Muscle of leg (tissue), 11 donors: Measurements from ENCODE around the gene NEUROD2. TPM values are rescaled to one million over a fixed set of nuclear protein-coding genes. Genes with fewer than 3 reads are reported as not detected.
A peak's percentile ranks its signal among the peaks of the same experiment; 100 is the strongest.

Experiments used
- DNase-seq: peaks from one replicate; pipeline ENCODE4 v3.0.0; 2013
- H3K27ac ChIP-seq: one replicate; pipeline ENCODE4 v1.5.1; 2013; ENCODE audit warnings: mild to moderate bottlenecking, low read length, control low read depth
- H3K27me3 ChIP-seq: one replicate; pipeline ENCODE4 v1.6.1; 2013; ENCODE audit warnings: low read length; ENCODE audit not compliant: control insufficient read depth, insufficient read depth
- H3K36me3 ChIP-seq: one replicate; pipeline ENCODE4 v1.6.1; 2013; ENCODE audit warnings: low read length; ENCODE audit not compliant: control insufficient read depth, insufficient read depth
- H3K4me1 ChIP-seq: one replicate; pipeline ENCODE4 v1.6.1; 2013; ENCODE audit warnings: low read length; ENCODE audit not compliant: control insufficient read depth, insufficient read depth
- H3K4me3 ChIP-seq: one replicate; pipeline ENCODE4 v1.5.1; 2013; ENCODE audit warnings: low read length, control low read depth
- H3K9me3 ChIP-seq: replicated peaks from 2 replicates; pipeline ENCODE4 v1.6.1; 2013; ENCODE audit warnings: low read depth, low read length; ENCODE audit not compliant: control insufficient read depth
- WGBS: methylation state at CpG from one replicate; pipeline ENCODE4 v1.1.5; 2013; ENCODE audit warnings: missing lambda C conversion rate; ENCODE audit not compliant: insufficient coverage; 5-methylcytosine and 5-hydroxymethylcytosine counted together
- polyA plus RNA-seq, 8 donors: library from polyadenylated mRNA; unstranded; fragments of 120-200 nt; gene quantifications; one replicate each; pipeline versions ENCODE4 v1.2.1 to v1.2.3, GENCODE V29; 2013; ENCODE audit warnings: inconsistent platforms in 1 of 8, low replicate concordance in 1 of 8; ENCODE audit not compliant: insufficient read length in 8 of 8, insufficient read depth in 1 of 8
- total RNA-seq: library from RNA; stranded (reverse); fragments of 120-200 nt; gene quantifications from one replicate; pipeline ENCODE4 v1.2.4, GENCODE V29; 2013

The NEUROD2 gene
- total and polyA plus RNA-seq, 9 donors = 0.01 to 0.11 (median 0.05) TPM; not detected in 2

DNA sequence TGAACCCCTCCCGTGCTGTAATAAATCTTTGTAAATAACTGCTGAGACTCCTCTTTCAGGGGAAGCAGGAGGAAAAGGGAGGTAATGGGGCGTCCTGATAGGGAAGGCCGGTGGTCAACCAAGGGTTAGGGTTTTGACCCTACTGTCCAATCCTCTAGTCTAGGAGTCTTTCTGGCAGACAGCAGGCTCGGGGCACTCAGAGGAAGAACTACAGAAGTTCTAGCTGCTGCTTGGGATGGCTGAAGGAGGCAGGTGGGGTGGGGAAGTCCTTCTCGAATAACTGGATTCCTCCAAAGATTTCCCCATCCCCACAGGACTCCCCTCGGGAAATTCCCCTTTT, 28.8 kb upstream of the NEUROD2 start:
- H3K9me3 ChIP-seq = no peaks in the 10 kb centered on the region
- DNase-seq = no peak
- peak overlapping the region; percentile 90 for H3K27ac ChIP-seq
- H3K36me3 ChIP-seq = peaks cover 6% of the 10 kb centered on the region
- peaks cover 28% of the 10 kb centered on the region for H3K4me1 ChIP-seq
- H3K4me3 ChIP-seq = peak overlapping the region; percentile 95
- 30% methylated on average over 2 of the region's 6 CpGs for WGBS
- H3K27me3 ChIP-seq = peaks cover 21% of the 10 kb centered on the region

- no peak for DNase-seq
- H3K4me3 ChIP-seq = no peak overlapping the region
- no peak overlapping the region for H3K27ac ChIP-seq
- peaks cover 28% of the 10 kb centered on the region for H3K4me1 ChIP-seq
- WGBS = 83% methylated on average over 3 of the region's 8 CpGs
- H3K36me3 ChIP-seq = peaks cover 6% of the 10 kb centered on the region
- H3K27me3 ChIP-seq = peaks cover 29% of the 10 kb centered on the region
- H3K9me3 ChIP-seq = no peaks in the 10 kb centered on the region
Observed at GRCh38 chr17:39635614-39636176, 28.0 kb upstream of the NEUROD2 start.

DNA sequence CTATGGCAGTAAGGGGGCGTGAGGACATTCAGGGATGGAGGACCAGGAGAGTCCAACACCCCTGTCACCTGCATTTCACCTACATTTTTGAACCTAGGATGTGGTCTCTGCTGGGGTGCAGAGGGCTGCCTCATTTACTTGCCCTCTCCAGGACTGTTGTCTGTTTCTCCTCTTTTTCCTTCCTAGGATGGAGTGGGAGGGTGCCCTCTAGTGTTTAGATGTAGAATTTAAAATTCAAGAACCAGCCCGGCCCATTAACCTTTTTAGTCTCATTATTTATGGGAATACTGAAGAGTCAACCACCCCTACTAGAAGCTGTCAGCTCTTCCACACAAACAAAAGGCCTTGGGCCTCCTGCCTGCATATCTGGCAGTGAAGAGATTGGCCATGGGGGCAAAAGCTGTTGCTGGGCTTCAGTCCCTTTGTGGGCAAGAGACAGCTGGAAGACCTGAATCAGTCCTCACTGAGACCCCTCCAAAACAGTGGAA, 26.7 kb upstream of the NEUROD2 start:
- Histone ChIP-seq H3K9me3 (no peaks in the 10 kb centered on the region), H3K36me3 (peaks cover under 1% of the 10 kb centered on the region), H3K4me3 (no peak overlapping the region), H3K4me1 (peaks cover 28% of the 10 kb centered on the region), H3K27me3 (peaks cover 40% of the 10 kb centered on the region), H3K27ac (no peak overlapping the region)
- WGBS = no CpG with 5 or more reads among the region's 2 CpGs
- peak; percentile 47 for DNase-seq

DNA sequence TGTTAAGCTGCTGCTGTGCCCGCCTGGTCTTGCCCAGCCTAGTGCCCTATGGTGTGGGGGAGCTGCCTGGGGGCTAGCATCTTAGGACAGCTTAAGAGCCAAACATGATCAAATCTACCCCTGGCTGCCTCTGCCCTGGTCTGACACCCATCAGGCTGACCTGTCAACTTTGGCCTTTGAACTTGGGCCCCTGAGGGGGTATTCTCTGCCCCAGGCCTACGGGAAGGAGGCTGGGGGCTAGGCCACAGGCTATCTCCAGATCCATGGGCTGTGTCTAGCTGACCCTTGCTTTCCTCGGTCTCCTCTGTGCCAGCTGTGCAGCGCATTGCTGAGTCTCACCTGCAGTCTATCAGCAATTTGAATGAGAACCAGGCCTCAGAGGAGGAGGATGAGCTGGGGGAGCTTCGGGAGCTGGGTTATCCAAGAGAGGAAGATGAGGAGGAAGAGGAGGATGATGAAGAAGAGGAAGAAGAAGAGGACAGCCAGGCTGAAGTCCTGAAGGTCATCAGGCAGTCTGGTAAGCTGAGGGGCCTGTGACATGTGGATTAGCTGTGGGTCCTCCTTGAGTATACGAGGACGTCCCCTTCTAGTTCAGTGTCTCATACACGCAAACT, 26.0 kb upstream of the NEUROD2 start:
- no peak overlapping the region for H3K4me3 ChIP-seq
- H3K27ac ChIP-seq = no peak overlapping the region
- WGBS = 63% methylated on average over 7 of the region's 8 CpGs
- H3K4me1 ChIP-seq = peaks cover 27% of the 10 kb centered on the region
- no peak for DNase-seq
- peaks cover 48% of the 10 kb centered on the region for H3K27me3 ChIP-seq
- H3K36me3 ChIP-seq = no peaks in the 10 kb centered on the region
- no peaks in the 10 kb centered on the region for H3K9me3 ChIP-seq

DNA sequence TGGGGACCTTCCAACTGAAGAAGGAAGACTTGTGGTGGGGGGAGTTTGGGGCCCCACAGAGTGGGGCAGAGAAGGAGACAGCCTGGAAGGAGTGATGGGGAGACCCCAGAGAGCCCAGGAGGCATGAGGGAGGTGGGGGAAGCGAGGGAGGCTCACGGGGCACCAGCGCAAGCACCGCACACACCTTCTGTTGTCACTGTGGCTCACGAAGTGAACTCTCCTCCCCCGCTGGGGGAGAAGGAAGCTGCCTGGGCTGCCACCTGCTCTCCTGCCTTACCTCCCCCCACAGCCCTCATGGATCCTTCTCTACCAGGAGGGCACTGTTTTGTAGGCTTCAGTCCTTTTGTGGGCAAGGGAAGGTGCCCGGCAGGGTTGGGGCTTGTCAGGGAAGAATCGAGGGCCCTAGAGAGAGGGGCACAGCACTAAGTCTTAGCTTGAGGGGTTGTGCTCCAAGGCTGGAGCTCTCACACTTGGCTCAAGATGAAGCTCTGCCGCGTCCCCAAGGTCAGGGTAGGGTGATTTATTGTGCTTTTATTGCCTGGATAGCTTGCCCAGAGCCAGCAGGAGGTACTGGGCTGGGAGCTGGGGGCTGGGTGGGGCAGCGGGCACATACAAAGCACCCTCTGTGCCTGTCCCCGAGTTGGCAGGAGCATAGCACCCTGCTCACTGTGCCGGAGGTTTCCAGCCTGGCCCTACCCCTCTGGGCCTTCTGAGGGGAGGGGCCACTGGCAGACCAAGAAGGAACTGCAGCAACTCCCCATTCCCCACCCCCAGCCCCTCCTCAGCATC, 24.6 kb upstream of the NEUROD2 start:
- WGBS = 43% methylated on average over 12 of the region's 13 CpGs
- Histone ChIP-seq H3K36me3 (no peaks in the 10 kb centered on the region), H3K27me3 (peaks cover 61% of the 10 kb centered on the region), H3K4me3 (no peak overlapping the region), H3K9me3 (no peaks in the 10 kb centered on the region), H3K4me1 (peaks cover 17% of the 10 kb centered on the region), H3K27ac (no peak overlapping the region)
- DNase-seq = no peak

- H3K9me3 ChIP-seq = no peaks in the 10 kb centered on the region
- no peak overlapping the region for H3K27ac ChIP-seq
- H3K4me3 ChIP-seq = no peak overlapping the region
- peaks cover 70% of the 10 kb centered on the region for H3K27me3 ChIP-seq
- DNase-seq = no peak
- H3K4me1 ChIP-seq = peaks cover 20% of the 10 kb centered on the region
- no peaks in the 10 kb centered on the region for H3K36me3 ChIP-seq
- WGBS = 0% methylated on average over 2 of the region's 6 CpGs
Observed at GRCh38 chr17:39631403-39631802, 23.7 kb upstream of the NEUROD2 start.

DNA sequence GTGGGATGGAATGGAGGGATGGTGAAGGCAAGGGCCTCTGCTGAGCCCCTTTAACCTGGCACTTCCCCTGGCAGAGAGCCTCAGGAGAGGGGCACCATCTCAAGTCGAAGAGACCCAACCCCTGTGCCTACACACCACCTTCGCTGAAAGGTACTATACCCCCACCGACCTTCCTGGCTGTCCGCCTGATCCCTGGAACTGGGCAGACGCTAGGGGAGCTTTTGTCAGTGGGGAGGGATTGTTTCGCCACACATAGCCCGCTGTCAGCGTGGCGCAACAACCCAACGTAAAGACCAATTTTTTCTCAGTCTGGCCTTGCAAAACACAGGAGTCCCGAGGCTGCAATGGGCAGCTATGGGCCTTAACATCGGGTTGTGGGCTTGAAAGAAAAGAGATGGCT, 22.2 kb upstream of the NEUROD2 start:
- Histone ChIP-seq H3K36me3 (no peaks in the 10 kb centered on the region), H3K4me3 (no peak overlapping the region), H3K27me3 (peaks cover 85% of the 10 kb centered on the region), H3K27ac (no peak overlapping the region), H3K4me1 (peaks cover 18% of the 10 kb centered on the region), H3K9me3 (no peaks in the 10 kb centered on the region)
- WGBS = 62% methylated on average over 9 of the region's 12 CpGs
- DNase-seq = no peak

GRCh38 chr17:39629494-39629880, 21.8 kb upstream of the NEUROD2 start:
- Histone ChIP-seq H3K4me3 (no peak overlapping the region), H3K9me3 (no peaks in the 10 kb centered on the region), H3K27me3 (peaks cover 89% of the 10 kb centered on the region), H3K4me1 (peaks cover 15% of the 10 kb centered on the region), H3K36me3 (no peaks in the 10 kb centered on the region), H3K27ac (no peak overlapping the region)
- no peak for DNase-seq
- WGBS = 17% methylated on average over 1 of the region's 3 CpGs

GRCh38 chr17:39628655-39629493, 21.2 kb upstream of the NEUROD2 start:
- Histone ChIP-seq H3K9me3 (no peaks in the 10 kb centered on the region), H3K4me1 (peaks cover 14% of the 10 kb centered on the region), H3K27me3 (peaks cover 90% of the 10 kb centered on the region), H3K4me3 (no peak overlapping the region), H3K27ac (no peak overlapping the region), H3K36me3 (no peaks in the 10 kb centered on the region)
- 16% methylated on average over 4 of the region's 10 CpGs for WGBS
- DNase-seq = no peak
